Thyroid gland (tissue), 4 donors: Measurements from ENCODE around the gene DOCK2.

Source experiments
- CTCF ChIP-seq, 6 experiments: fragments of 200-600 bp in 3 of 6; fragments of 450-650 bp in 3 of 6; sonication (generic) in 3 of 6; IDR thresholded peaks; one replicate each; pipeline ENCODE4 v1.5.1; 2016 to 2019; ENCODE audit warnings: antibody characterized with exemption in 6 of 6, mild to moderate bottlenecking in 2 of 6, inconsistent platforms in 1 of 6, moderate library complexity in 1 of 6
- POLR2A ChIP-seq, 2 donors: fragments of 450-650 bp; IDR thresholded peaks; one replicate each; pipeline ENCODE4 v1.6.1; 2017; ENCODE audit warnings: antibody characterized with exemption in 2 of 2, mild to moderate bottlenecking in 2 of 2, moderate library complexity in 1 of 2

GRCh38 chr5:170080786-170081445 is 443.8 kb downstream of the DOCK2 start:
- no peak for TF ChIP-seq CTCF (IDR thresholded peaks at IDR 0.05)
- no peak for TF ChIP-seq POLR2A (IDR thresholded peaks at IDR 0.05)
